HG02642 (cell line): ENCODE results near the gene KIF18A.
"Not testable (repeated sequence)": the region's sequence is repeated elsewhere in the genome, so short reads cannot be mapped to it uniquely, and the experiment has no call there.

ENCODE experiments used
- ATAC-seq: cut with Tn5 transposase; IDR thresholded peaks from one replicate; pipeline ENCODE4 v1.9.1; 2021; ENCODE audit warnings: mild to moderate bottlenecking; ENCODE audit not compliant: unreplicated experiment, poor library complexity

KIF18A gene

GRCh38 chr11:28107750-28108618 lies at the start of gene KIF18A, which contains the start of gene METTL15:
Gene KIF18A (minus strand): TSS chr11:28108156. CDS start chr11:28097947, 10,209 bp downstream.
Gene METTL15 (plus strand): TSS chr11:28108388. CDS start chr11:28113335, 4,947 bp downstream.
- ATAC-seq = peak; percentile 95

- ATAC-seq = no peak
These were observed 45.6 kb upstream of the KIF18A start for GRCh38 chr11:28153586-28153985.

GRCh38 chr11:28152743-28153142 lies 44.8 kb upstream of the KIF18A start:
- no peak for ATAC-seq

- no peak for ATAC-seq
These were observed 38.3 kb upstream of the KIF18A start for GRCh38 chr11:28146123-28146751.

GRCh38 chr11:28144808-28145207 lies 36.9 kb upstream of the KIF18A start:
- ATAC-seq = no peak

GRCh38 chr11:28142724-28143123 lies 34.8 kb upstream of the KIF18A start:
- ATAC-seq = no peak

- ATAC-seq = no peak
These were observed 32.9 kb upstream of the KIF18A start for GRCh38 chr11:28140689-28141455.

- no peak for ATAC-seq
These were observed 32.0 kb upstream of the KIF18A start for GRCh38 chr11:28139841-28140415.

GRCh38 chr11:28137832-28138231 lies 29.9 kb upstream of the KIF18A start:
- ATAC-seq = no peak

GRCh38 chr11:28137366-28137765 lies 29.4 kb upstream of the KIF18A start:
- ATAC-seq = no peak

GRCh38 chr11:28136157-28136556 lies 28.2 kb upstream of the KIF18A start:
- not testable (repeated sequence) for ATAC-seq

GRCh38 chr11:28133146-28133545 lies 25.2 kb upstream of the KIF18A start:
- no peak for ATAC-seq

GRCh38 chr11:28132548-28132947 lies 24.6 kb upstream of the KIF18A start:
- no peak for ATAC-seq

- ATAC-seq = no peak
These were observed 15.2 kb upstream of the KIF18A start for GRCh38 chr11:28123151-28123581.

- no peak for ATAC-seq
These were observed 9.8 kb upstream of the KIF18A start for GRCh38 chr11:28117712-28118111.

- no peak for ATAC-seq
These were observed 6.8 kb upstream of the KIF18A start for GRCh38 chr11:28114731-28115130.

GRCh38 chr11:28114116-28114515 lies 6.2 kb upstream of the KIF18A start:
- ATAC-seq = no peak

- no peak for ATAC-seq
These were observed 2.9 kb upstream of the KIF18A start for GRCh38 chr11:28110821-28111200.

- ATAC-seq = peak; percentile 44
These were observed 2.3 kb upstream of the KIF18A start for GRCh38 chr11:28110108-28110820.

GRCh38 chr11:28108958-28109357 lies 1.0 kb upstream of the KIF18A start:
- ATAC-seq = no peak
